T-helper 9 cell (primary cell): ENCODE data around the gene ARF1.

ENCODE experiments used
- DNase-seq: peaks from one replicate; pipeline ENCODE4 v3.0.0-alpha.2; 2020

The ARF1 gene

GRCh38 chr1:228088586-228089498 lies 6.3 kb downstream of the ARF1 start:
- DNase-seq = no peak

GRCh38 chr1:228089519-228090380 lies 7.2 kb downstream of the ARF1 start:
- no peak for DNase-seq

GRCh38 chr1:228090613-228091081 lies 8.1 kb downstream of the ARF1 start:
- no peak for DNase-seq

GRCh38 chr1:228091084-228091483 lies 8.6 kb downstream of the ARF1 start:
- DNase-seq = no peak

- no peak for DNase-seq
Observed at GRCh38 chr1:228092342-228093049, 10.0 kb downstream of the ARF1 start.

GRCh38 chr1:228093050-228093906 lies 10.8 kb downstream of the ARF1 start:
- no peak for DNase-seq

- DNase-seq = no peak
Observed at GRCh38 chr1:228094432-228095016, 12.0 kb downstream of the ARF1 start.

- no peak for DNase-seq
Observed at GRCh38 chr1:228095161-228095560, 12.7 kb downstream of the ARF1 start.

GRCh38 chr1:228095938-228096337 lies 13.4 kb downstream of the ARF1 start:
- no peak for DNase-seq

- DNase-seq = no peak
Observed at GRCh38 chr1:228096416-228097332, 14.2 kb downstream of the ARF1 start.

GRCh38 chr1:228097333-228098081 lies 15.0 kb downstream of the ARF1 start:
- no peak for DNase-seq

- no peak for DNase-seq
Observed at GRCh38 chr1:228098323-228098931, 15.9 kb downstream of the ARF1 start.

GRCh38 chr1:228099331-228099732 lies 16.8 kb downstream of the ARF1 start:
- DNase-seq = no peak

GRCh38 chr1:228100822-228101613 lies 18.5 kb downstream of the ARF1 start:
- DNase-seq = no peak

- no peak for DNase-seq
Observed at GRCh38 chr1:228101614-228101993, 19.1 kb downstream of the ARF1 start.

GRCh38 chr1:228101994-228102790 lies 19.7 kb downstream of the ARF1 start:
- peak; percentile 61 for DNase-seq
